ENCODE data around the gene CPM. TPM values are rescaled to one million over a fixed set of nuclear protein-coding genes. Genes with fewer than 3 reads are reported as not detected.

CPM gene
- total and polyA plus RNA-seq, 2 of the 4 experiments (the other 2 are of a cell fraction): 2.0 to 8.8 TPM

- Histone ChIP-seq H3K4me3 (ENCODE audit: insufficient read depth, low read depth, low read length) (no peak overlapping the region), H3K4me2 (ENCODE audit: low read depth, low read length) (no peak overlapping the region), H2AFZ (replicated peaks; ENCODE audit: low read length, poor library complexity) (no peak overlapping the region), H3K4me1 (ENCODE audit: control insufficient read depth, insufficient read depth, low read length) (peaks cover 6% of the 10 kb centered on the region), H3K23ac (ENCODE audit: low read depth, low read length) (no peak overlapping the region), H2AK5ac (ENCODE audit: low read depth, low read length) (no peak overlapping the region; the same call in 1 of the 2 replicates), H2BK15ac (ENCODE audit: low read depth, low read length) (no peak overlapping the region), H2BK120ac (ENCODE audit: low read depth, low read length) (no peak overlapping the region), H2AK9ac (replicated peaks; ENCODE audit: low read depth, low read length, poor library complexity) (no peak overlapping the region), H4K5ac (ENCODE audit: low read depth, low read length) (no peak overlapping the region), H3K4ac (ENCODE audit: low read depth, low read length) (no peak overlapping the region), H3K56ac (ENCODE audit: extremely low read depth, insufficient read depth, low read length) (no peak overlapping the region), H4K20me1 (ENCODE audit: insufficient read depth, low read length) (no peaks in the 10 kb centered on the region), H3K9me3 (ENCODE audit: control insufficient read depth, insufficient read depth, low read length) (no peaks in the 10 kb centered on the region), H3K79me1 (ENCODE audit: low read depth in 1 of 2, low read length in 2 of 2) (no peaks in the 10 kb centered on the region), H3K14ac (replicated peaks; ENCODE audit: low read depth, low read length) (no peak overlapping the region), H3K36me3 (ENCODE audit: control insufficient read depth, insufficient read depth, low read length) (no peaks in the 10 kb centered on the region), H3K9ac (ENCODE audit: low read depth, low read length) (no peak overlapping the region), H3K9me1 (ENCODE audit: insufficient read depth, low read length) (no peaks in the 10 kb centered on the region), H4K8ac (ENCODE audit: low read depth in 2 of 2, low read length in 2 of 2) (no peak overlapping the region), H2BK5ac (ENCODE audit: low read depth, low read length, poor library complexity, severe bottlenecking) (no peak overlapping the region), H4K91ac (ENCODE audit: insufficient read depth, low read depth, low read length) (no peak overlapping the region), H2BK20ac (ENCODE audit: low read depth, low read length) (no peak overlapping the region), H3K27me3 (ENCODE audit: control insufficient read depth, insufficient read depth, low read length) (no peaks in the 10 kb centered on the region), H3K27ac (ENCODE audit: insufficient read depth, low read length) (no peak overlapping the region), H3K18ac (ENCODE audit: low read depth, low read length) (no peak overlapping the region; the same call in 1 of the 2 replicates)
- ATAC-seq (ENCODE audit: low read depth) (no peak), DNase-seq (no peak)
- ChIA-PET POLR2A (ENCODE audit: unreplicated experiment) (no interaction called here), CTCF (no interaction called here)
- no TSS peak for BruUV-seq (replicated peaks)
- WGBS, 2 experiments (ENCODE audit: extremely low coverage in 2 of 2, insufficient read length in 1 of 2): no CpG with 5 or more reads among the region's 1 CpG
- intact Hi-C loops (cut with micrococcal nuclease) (no loop called here), dilution Hi-C loops (cut with HindIII; ENCODE audit: low sequenced_read_pairs, unreplicated experiment) (no loop called here), in situ Hi-C loops (cut with MboI; ENCODE audit: low sequenced_read_pairs) (no loop called here)
- TF ChIP-seq USF2 (IDR thresholded peaks at IDR 0.05; ENCODE audit: low read depth, low read length) (no peak), MXI1 (IDR thresholded peaks at IDR 0.05; ENCODE audit: borderline replicate concordance, low read depth, low read length) (no peak), NFE2L2 (IDR thresholded peaks at IDR 0.05; ENCODE audit: low read depth, low read length) (no peak), CEBPB (IDR thresholded peaks at IDR 0.05; ENCODE audit: low read depth, low read length) (no peak), CTCF (conservative IDR thresholded peaks at IDR 0.05; ENCODE audit: low read depth, low read length) (no peak), SMC3 (IDR thresholded peaks at IDR 0.05; ENCODE audit: low read depth, low read length) (no peak), RAD21 (IDR thresholded peaks at IDR 0.05; ENCODE audit: low read length) (no peak), RFX5 (IDR thresholded peaks at IDR 0.05; ENCODE audit: low read depth, low read length) (no peak), MAFK (IDR thresholded peaks at IDR 0.05; ENCODE audit: low read depth, low read length) (no peak), CHD1 (IDR thresholded peaks at IDR 0.05; ENCODE audit: low read depth, low read length) (no peak), BHLHE40 (IDR thresholded peaks at IDR 0.05; ENCODE audit: low read depth, low read length) (no peak)
Observed at GRCh38 chr12:68970951-68971350, 38.0 kb upstream of the CPM start.
